Left lung (tissue), 10 donors: ENCODE measurements around the gene FTSJ1. TPM values are rescaled to one million over a fixed set of nuclear protein-coding genes. Genes with fewer than 3 reads are reported as not detected.

Source experiments
- ATAC-seq: fragments of 200-7000 bp; cut with Tn5 transposase; one replicate; pipeline ENCODE4 v1.9.1; 2020; ENCODE audit warnings: moderate library complexity
- DNase-seq, 4 donors: peaks; one replicate each; pipeline ENCODE4 v3.0.0-alpha.2; 2013 to 2020
- H3K27ac ChIP-seq, 2 donors: fragments of 200-600 bp; sonication (generic) in 1 of 2; one replicate each; pipeline versions ENCODE4 v1.5.0 to v1.8.0; 2020 to 2021
- H3K27me3 ChIP-seq, 2 donors: fragments of 200-600 bp; sonication (generic) in 1 of 2; one replicate each; pipeline versions ENCODE4 v1.5.0 to v1.8.0; 2020 to 2021
- H3K36me3 ChIP-seq, 2 donors: fragments of 200-600 bp; sonication (generic) in 1 of 2; one replicate each; pipeline versions ENCODE4 v1.5.0 to v1.8.0; 2020 to 2021
- H3K4me1 ChIP-seq, 2 donors: fragments of 200-600 bp; one replicate each; pipeline ENCODE4 v1.8.0; 2021
- H3K4me3 ChIP-seq, 2 donors: fragments of 200-600 bp; sonication (generic) in 1 of 2; one replicate each; pipeline versions ENCODE4 v1.5.0 to v1.8.0; 2020 to 2021; ENCODE audit warnings: mild to moderate bottlenecking in 1 of 2
- H3K9me3 ChIP-seq, 2 donors: fragments of 200-600 bp; sonication (generic) in 1 of 2; one replicate each; pipeline versions ENCODE4 v1.5.0 to v1.8.0; 2020 to 2021
- CTCF ChIP-seq, 2 donors: fragments of 200-600 bp; sonication (generic) in 1 of 2; IDR thresholded peaks; one replicate each; pipeline versions ENCODE4 v1.5.0 to v1.8.0; 2021; ENCODE audit warnings: antibody characterized with exemption in 2 of 2
- intact Hi-C, 2 donors: fragments of 100-400 bp; cut with DNase I; formaldehyde crosslinking; loops; one replicate each; pipeline versions ENCODE4 v1.11.2 to v1.14.2; 2022
- polyA plus RNA-seq, 6 donors: library from polyadenylated mRNA; unstranded; fragments of 120-200 nt; gene quantifications; one replicate each; pipeline ENCODE4 v1.2.1, GENCODE V29; 2013; ENCODE audit not compliant: insufficient read length in 6 of 6
- total RNA-seq, 2 donors: library from RNA; stranded (reverse); fragmentation: NEBNext Ultra II Directional; extraction: Animal tissue kit (Norgen Biotek cat#: 25700); gene quantifications; one replicate each; pipeline ENCODE4 v1.2.1, GENCODE V29; 2021
- donor health status: DM: no; HTN: yes; CAD: no.
- donor health status: DM: no; HTN: no; CAD: no.

Gene FTSJ1
- total and polyA plus RNA-seq, 8 donors = 33.7 to 46.6 (median 38.8) TPM

GRCh38 chrX:48467281-48467761, 8.7 kb upstream of the FTSJ1 start:
- H3K9me3 ChIP-seq = no peaks in the 10 kb centered on the region
- H3K4me1 ChIP-seq = no peaks in the 10 kb centered on the region
- no peaks in the 10 kb centered on the region for H3K36me3 ChIP-seq
- DNase-seq (peak in 2 of 4 donors; percentile 79 to 91), ATAC-seq (peak; percentile 32)
- no peak overlapping the region for H3K27ac ChIP-seq
- H3K4me3 ChIP-seq = peak overlapping the region in 1 of 2 donors; percentile 35
- intact Hi-C loops = no loop called here
- no peaks in the 10 kb centered on the region for H3K27me3 ChIP-seq
- TF ChIP-seq CTCF (IDR thresholded peaks at IDR 0.05) = no peak

- DNase-seq = peak in 1 of 4 donors; percentile 79
- intact Hi-C loops = no loop called here
- peak; percentile 42 for ATAC-seq
- Histone ChIP-seq H3K4me1 (no peaks in the 10 kb centered on the region), H3K27ac (no peak overlapping the region), H3K4me3 (peak overlapping the region; percentile 9 to 35), H3K27me3 (no peaks in the 10 kb centered on the region), H3K9me3 (no peaks in the 10 kb centered on the region), H3K36me3 (no peaks in the 10 kb centered on the region)
- TF ChIP-seq CTCF (IDR thresholded peaks at IDR 0.05) = no peak
These were observed 7.7 kb upstream of the FTSJ1 start for GRCh38 chrX:48468247-48468671.

- Histone ChIP-seq H3K4me3 (peak overlapping the region; percentile 9 to 35), H3K36me3 (no peaks in the 10 kb centered on the region), H3K27me3 (no peaks in the 10 kb centered on the region), H3K27ac (no peak overlapping the region), H3K9me3 (no peaks in the 10 kb centered on the region), H3K4me1 (no peaks in the 10 kb centered on the region)
- TF ChIP-seq CTCF (IDR thresholded peaks at IDR 0.05) = no peak
- ATAC-seq (no peak), DNase-seq (peak in 1 of 4 donors; percentile 33)
- intact Hi-C loops = no loop called here
These were observed 7.0 kb upstream of the FTSJ1 start for GRCh38 chrX:48468693-48469691.

GRCh38 chrX:48470110-48470832, 5.7 kb upstream of the FTSJ1 start, which contains the start of gene SLC38A5:
Gene SLC38A5 (minus strand): TSS chrX:48470260. CDS start chrX:48467924, 2,336 bp downstream.
- Histone ChIP-seq H3K36me3 (no peaks in the 10 kb centered on the region), H3K27ac (no peak within 1 kb of the TSS), H3K4me1 (no peaks in the 10 kb centered on the region), H3K27me3 (no peaks in the 10 kb centered on the region), H3K4me3 (peak within 1 kb of the TSS; percentile 9 to 35), H3K9me3 (no peaks in the 10 kb centered on the region)
- intact Hi-C loops = no loop called here
- no peak for TF ChIP-seq CTCF (IDR thresholded peaks at IDR 0.05)
- DNase-seq (no peak), ATAC-seq (no peak)

- no peaks in the 10 kb centered on the region for H3K9me3 ChIP-seq
- no peaks in the 10 kb centered on the region for H3K27me3 ChIP-seq
- no peak overlapping the region for H3K4me3 ChIP-seq
- no peak overlapping the region for H3K27ac ChIP-seq
- DNase-seq = no peak
- no peak for ATAC-seq
- no peak for TF ChIP-seq CTCF (IDR thresholded peaks at IDR 0.05)
- H3K36me3 ChIP-seq = no peaks in the 10 kb centered on the region
- no peaks in the 10 kb centered on the region for H3K4me1 ChIP-seq
- intact Hi-C loops = no loop called here
These were observed 5.2 kb upstream of the FTSJ1 start for GRCh38 chrX:48470833-48471118.
